K562 (cell line): ENCODE data around the gene NRP1. TPM values are rescaled to one million over a fixed set of nuclear protein-coding genes. Genes with fewer than 3 reads are reported as not detected.

Experiments used
- polyA plus RNA-seq, 8 experiments: library from polyadenylated mRNA; depleted of rRNA in 4 of 8; stranded (reverse) in 5 of 8; unstranded in 3 of 8; fragments of >200 nt; fragmentation: Nextera tagmentation in 2 of 8; fragmentation: Illumina TruSeq in 1 of 8; extraction: Ambion mirVana in 2 of 8; extraction: Trizol in 1 of 8; gene quantifications; 2 replicates each; pipeline versions ENCODE4 v1.2.1 to v1.2.3, GENCODE V29; 2011 to 2014; ENCODE audit warnings: inconsistent platforms in 1 of 8, missing spikeins in 1 of 8
- small RNA-seq: library from RNA; depleted of rRNA; stranded (forward); fragments of <200 nt; gene quantifications from one replicate; pipeline ENCODE3, GENCODE V24; 2014
- total RNA-seq, 7 experiments: library from RNA; depleted of rRNA in 6 of 7; stranded (reverse); fragments of >200 nt in 6 of 7; fragmentation: Illumina TruSeq in 2 of 7; extraction: Trizol in 2 of 7; gene quantifications; 2 replicates each; pipeline versions ENCODE4 v1.2.1 to v1.2.3, GENCODE V29; 2011 to 2021; ENCODE audit warnings: low replicate concordance in 1 of 7

Gene NRP1
- total and polyA plus RNA-seq, 9 of the 15 experiments (the other 6 are each of a cell fraction or from before 2014, with no cell fraction given): 0.01 to 0.38 (median 0.04) TPM; not detected in 5

Small RNAs within 50 kb of the gene (small RNA-seq; reads per million reads assigned to genes)
- not detected for gene AL353600.1
- gene RN7SL398P: not detected
